ENCODE data around the gene ATP2C1. TPM values are rescaled to one million over a fixed set of nuclear protein-coding genes. Genes with fewer than 3 reads are reported as not detected.

The ATP2C1 gene
- total and polyA plus RNA-seq, 2 donors (not counting 3 experiments of a cell fraction or from before 2014, with no cell fraction given), result 50.1 to 73.3 TPM

DNA sequence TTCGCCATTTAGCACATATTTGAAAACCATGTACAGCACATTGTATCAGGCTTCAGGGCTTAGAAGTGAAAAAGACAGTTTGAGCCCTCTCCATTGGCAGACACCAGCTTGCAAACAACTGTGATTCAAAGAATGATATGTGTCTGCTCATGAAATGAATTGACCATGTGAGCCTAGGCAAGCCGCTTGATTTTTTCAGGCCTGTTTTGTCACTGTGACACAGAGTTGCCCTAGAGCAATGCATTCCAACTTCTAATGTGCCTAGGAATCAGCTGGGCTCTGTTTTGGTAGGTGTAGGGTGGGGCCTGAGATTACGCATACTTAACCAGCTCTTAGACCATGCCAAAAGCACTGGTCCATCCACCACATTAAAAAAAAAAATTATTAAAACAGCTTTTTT, 53.0 kb downstream of the ATP2C1 start:
- no TSS peak for BruUV-seq (replicated peaks)
- TF ChIP-seq POLR2AphosphoS5 (IDR thresholded peaks at IDR 0.05; ENCODE audit: insufficient read depth, low read depth, low read length) (no peak), GATA2 (IDR thresholded peaks at IDR 0.05; ENCODE audit: insufficient read depth, insufficient read length, low read depth, low read length) (no peak), FOS (IDR thresholded peaks at IDR 0.05; ENCODE audit: borderline replicate concordance, insufficient read depth, low read length) (no peak), EZH2 (IDR thresholded peaks at IDR 0.05; ENCODE audit: borderline replicate concordance, low read depth, low read length, severe bottlenecking) (no peak), JUN (IDR thresholded peaks at IDR 0.05; ENCODE audit: borderline replicate concordance, insufficient read depth, insufficient read length, low read depth) (no peak), MYC (IDR thresholded peaks at IDR 0.05; ENCODE audit: low read depth, low read length) (no peak), POLR2A (IDR thresholded peaks at IDR 0.05; ENCODE audit: low read depth, low read length) (no peak)
- TF ChIP-seq, protein P1, sequence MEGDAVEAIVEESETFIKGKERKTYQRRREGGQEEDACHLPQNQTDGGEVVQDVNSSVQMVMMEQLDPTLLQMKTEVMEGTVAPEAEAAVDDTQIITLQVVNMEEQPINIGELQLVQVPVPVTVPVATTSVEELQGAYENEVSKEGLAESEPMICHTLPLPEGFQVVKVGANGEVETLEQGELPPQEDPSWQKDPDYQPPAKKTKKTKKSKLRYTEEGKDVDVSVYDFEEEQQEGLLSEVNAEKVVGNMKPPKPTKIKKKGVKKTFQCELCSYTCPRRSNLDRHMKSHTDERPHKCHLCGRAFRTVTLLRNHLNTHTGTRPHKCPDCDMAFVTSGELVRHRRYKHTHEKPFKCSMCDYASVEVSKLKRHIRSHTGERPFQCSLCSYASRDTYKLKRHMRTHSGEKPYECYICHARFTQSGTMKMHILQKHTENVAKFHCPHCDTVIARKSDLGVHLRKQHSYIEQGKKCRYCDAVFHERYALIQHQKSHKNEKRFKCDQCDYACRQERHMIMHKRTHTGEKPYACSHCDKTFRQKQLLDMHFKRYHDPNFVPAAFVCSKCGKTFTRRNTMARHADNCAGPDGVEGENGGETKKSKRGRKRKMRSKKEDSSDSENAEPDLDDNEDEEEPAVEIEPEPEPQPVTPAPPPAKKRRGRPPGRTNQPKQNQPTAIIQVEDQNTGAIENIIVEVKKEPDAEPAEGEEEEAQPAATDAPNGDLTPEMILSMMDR (IDR thresholded peaks at IDR 0.05; ENCODE audit: extremely low read depth in 1 of 2, insufficient read depth in 1 of 2, low read depth in 1 of 2, low read length in 2 of 2), result no peak
- TF ChIP-seq, protein P2, sequence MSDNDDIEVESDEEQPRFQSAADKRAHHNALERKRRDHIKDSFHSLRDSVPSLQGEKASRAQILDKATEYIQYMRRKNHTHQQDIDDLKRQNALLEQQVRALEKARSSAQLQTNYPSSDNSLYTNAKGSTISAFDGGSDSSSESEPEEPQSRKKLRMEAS (IDR thresholded peaks at IDR 0.05; ENCODE audit: insufficient read depth, insufficient read length), result no peak
- DNase-seq (ENCODE audit: low read depth, low spot score) (no peak), FAIRE-seq (no peak)
- H2AFZ ChIP-seq (ENCODE audit: low read depth, low read length), result no peak overlapping the region
- intact Hi-C loops (cut with micrococcal nuclease) (no loop called here), dilution Hi-C loops (cut with MboI; ENCODE audit: extremely low pct_ligation_motif_present, low sequenced_read_pairs) (no loop called here)
- ChIA-PET POLR2A (no interaction called here), CTCF (interaction anchor here (0.7 kb wide), 1 partner anchor 54 kb away, joined by 3 read pairs; no protein-coding TSS in a partner anchor)
- peaks cover 3% of the 10 kb centered on the region for H4K20me1 ChIP-seq (replicated peaks; ENCODE audit: control insufficient read depth, extremely low read depth, insufficient read depth, low read length)
- H3K36me3 ChIP-seq (ENCODE audit: control insufficient read depth in 2 of 2, extremely low read depth in 1 of 2, insufficient read depth in 2 of 2, low read length in 2 of 2), result peaks cover 3 to 7% of the 10 kb centered on the region in 2 experiments
- H3K9me3 ChIP-seq (replicated peaks; ENCODE audit: control insufficient read depth, insufficient read depth, low read length), result no peaks in the 10 kb centered on the region
- no peaks in the 10 kb centered on the region for H3K4me1 ChIP-seq (ENCODE audit: control insufficient read depth, extremely low read depth, insufficient read depth, low read length)
- no peaks in the 10 kb centered on the region for H3K27me3 ChIP-seq (ENCODE audit: control insufficient read depth in 2 of 2, insufficient read depth in 2 of 2, low read length in 2 of 2)
- no peak overlapping the region for H3K27ac ChIP-seq (ENCODE audit: insufficient read depth, low read depth, low read length)
- no peak overlapping the region for H3K4me3 ChIP-seq (replicated peaks in 1 of 3; ENCODE audit: insufficient read depth in 1 of 3, low read depth in 1 of 3, low read length in 3 of 3)
- no peaks in the 10 kb centered on the region for H3K79me2 ChIP-seq (ENCODE audit: control insufficient read depth, insufficient read depth, low read length)
- H3K9me1 ChIP-seq (replicated peaks; ENCODE audit: control insufficient read depth, extremely low read depth, insufficient read depth, low read length), result no peaks in the 10 kb centered on the region
- no peak overlapping the region for H3K4me2 ChIP-seq (ENCODE audit: insufficient read depth, low read length)
- no peak overlapping the region for H3K9ac ChIP-seq (replicated peaks; ENCODE audit: extremely low read depth, insufficient read depth, low read length)

Data from endothelial cell of umbilical vein (primary cell).